OCI-LY3 (cell line): ENCODE data around the gene KHSRP.

ENCODE experiments used
- CTCF ChIP-seq: fragments of 200-600, 300-600 bp; sonication (generic); IDR thresholded peaks from 2 replicates; pipeline ENCODE4 v1.5.1; 2014; ENCODE audit warnings: antibody characterized with exemption, low read length, low read depth
- EZH2phosphoT487 ChIP-seq: fragments of 200-600 bp; shearing (Covaris generic); IDR thresholded peaks from 2 replicates; pipeline ENCODE4 v1.6.1; 2018; ENCODE audit warnings: antibody characterized with exemption, mixed run types, low read depth

DNA sequence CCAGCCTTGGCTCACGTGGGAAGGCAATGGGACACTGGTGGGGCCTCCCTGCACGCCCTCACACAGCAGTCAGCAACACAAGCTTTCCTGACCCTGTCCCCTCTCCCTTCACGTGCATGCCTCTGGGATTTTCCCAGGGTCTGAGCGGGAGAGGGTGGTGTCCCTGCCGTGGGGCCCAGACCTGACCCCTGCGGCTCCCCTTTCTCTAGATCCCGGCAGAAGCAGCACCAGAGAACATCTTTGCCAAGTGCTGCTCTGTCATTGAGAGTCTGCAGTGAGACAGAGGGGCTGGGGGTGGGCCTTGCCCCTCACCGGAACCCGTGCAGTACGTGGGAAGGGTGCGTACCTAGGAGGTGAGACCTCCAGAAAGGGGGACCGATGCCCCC, 12.6 kb downstream of the KHSRP start:
- TF ChIP-seq CTCF, result no peak
- no peak for TF ChIP-seq EZH2phosphoT487
